Loucy (cell line): ENCODE results near the gene SLC5A11.

ENCODE experiments used
- H2AFZ ChIP-seq: fragments of 200-600 bp; sonication (generic); 2 replicates; pipeline ENCODE4 v1.6.0; 2016; ENCODE audit warnings: antibody characterized with exemption, mild to moderate bottlenecking, low read length, moderate library complexity
- H3F3A ChIP-seq: fragments of 200-600 bp; 2 replicates; pipeline ENCODE4 v1.6.0; 2016; ENCODE audit warnings: antibody characterized with exemption, low read depth, mild to moderate bottlenecking
- H3K27me3 ChIP-seq: fragments of 200-600 bp; sonication (generic); 2 replicates; pipeline ENCODE4 v1.6.1; 2014; ENCODE audit warnings: low read length, mild to moderate bottlenecking; ENCODE audit not compliant: insufficient read depth, poor library complexity, severe bottlenecking
- H3K36me3 ChIP-seq: fragments of 200-600 bp; sonication (generic); 2 replicates; pipeline ENCODE4 v1.6.1; 2016; ENCODE audit warnings: low read length; ENCODE audit not compliant: insufficient read depth
- H3K4me1 ChIP-seq: fragments of 200-600 bp; sonication (generic); 2 replicates; pipeline ENCODE4 v1.5.1; 2014; ENCODE audit warnings: low read length, mild to moderate bottlenecking; ENCODE audit not compliant: insufficient read depth, poor library complexity, severe bottlenecking
- H3K4me2 ChIP-seq: fragments of 200-600 bp; sonication (generic); 2 replicates; pipeline ENCODE4 v1.6.0; 2014; ENCODE audit warnings: antibody characterized with exemption, low read length, low read depth, mild to moderate bottlenecking; ENCODE audit not compliant: poor library complexity, severe bottlenecking
- H3K4me3 ChIP-seq: fragments of 200-600 bp; sonication (generic); 2 replicates; pipeline ENCODE4 v1.5.1; 2014; ENCODE audit warnings: low read length, mild to moderate bottlenecking, mixed read lengths; ENCODE audit not compliant: poor library complexity, severe bottlenecking
- H3K79me2 ChIP-seq: fragments of 200-600 bp; sonication (generic); 2 replicates; pipeline ENCODE4 v1.6.1; 2014; ENCODE audit warnings: low read length; ENCODE audit not compliant: insufficient read depth
- H3K9ac ChIP-seq: fragments of 200-600 bp; sonication (generic); 2 replicates; pipeline ENCODE4 v1.6.0; 2014; ENCODE audit warnings: mild to moderate bottlenecking, low read depth, low read length, moderate library complexity; ENCODE audit not compliant: poor library complexity, severe bottlenecking
- H3K9me2 ChIP-seq: fragments of 200-600 bp; sonication (generic); replicated peaks from 2 replicates; pipeline ENCODE4 v1.6.1; 2016; ENCODE audit warnings: low read depth, low read length, mixed read lengths
- H3K9me3 ChIP-seq: fragments of 200-600 bp; sonication (generic); 2 replicates; pipeline ENCODE4 v1.6.1; 2014; ENCODE audit warnings: mild to moderate bottlenecking, antibody characterized with exemption, low read length, low read depth; ENCODE audit not compliant: insufficient read depth
- H4K20me1 ChIP-seq: fragments of 200-600 bp; sonication (generic); 2 replicates; pipeline ENCODE4 v1.6.0; 2014; ENCODE audit warnings: antibody characterized with exemption, low read length, mild to moderate bottlenecking; ENCODE audit not compliant: insufficient read depth, poor library complexity, severe bottlenecking
- EZH2phosphoT487 ChIP-seq: fragments of 200-600 bp; IDR thresholded peaks from 2 replicates; pipeline ENCODE4 v1.6.1; 2018; ENCODE audit warnings: antibody characterized with exemption, mild to moderate bottlenecking, moderate library complexity, borderline replicate concordance
- TF ChIP-seq, protein P1 (sequence below): fragments of 200-600 bp; sonication (generic); conservative IDR thresholded peaks from 2 replicates; pipeline ENCODE4 v1.5.1; 2014; ENCODE audit warnings: mild to moderate bottlenecking, antibody characterized with exemption, low read length

Gene SLC5A11

DNA sequence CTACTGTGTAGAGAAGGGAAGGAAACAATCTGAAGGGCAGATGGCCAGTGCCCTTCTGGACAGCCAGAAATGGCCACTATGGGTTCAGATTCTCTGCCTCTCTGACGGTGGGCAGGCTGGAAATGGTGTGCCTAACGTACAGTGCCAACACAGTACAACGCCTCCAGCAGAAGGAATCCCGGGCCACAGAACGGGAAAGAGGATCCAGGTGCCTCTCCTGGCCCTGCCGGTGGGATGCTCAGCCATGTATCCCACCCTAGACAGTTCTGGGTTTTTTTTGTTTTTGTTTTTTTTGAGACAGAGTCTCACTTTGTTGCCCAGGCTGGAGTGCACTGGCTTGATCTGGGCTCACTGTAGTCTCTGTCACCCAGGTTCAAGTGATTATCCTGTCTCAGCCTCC lies 71.5 kb downstream of the SLC5A11 start:
- no peaks in the 10 kb centered on the region for H4K20me1 ChIP-seq
- H3K4me3 ChIP-seq: no peak overlapping the region
- H3F3A ChIP-seq: no peaks in the 10 kb centered on the region
- H3K9ac ChIP-seq: no peak overlapping the region
- H3K4me1 ChIP-seq: no peaks in the 10 kb centered on the region
- TF ChIP-seq EZH2phosphoT487: no peak
- TF ChIP-seq, protein P1, sequence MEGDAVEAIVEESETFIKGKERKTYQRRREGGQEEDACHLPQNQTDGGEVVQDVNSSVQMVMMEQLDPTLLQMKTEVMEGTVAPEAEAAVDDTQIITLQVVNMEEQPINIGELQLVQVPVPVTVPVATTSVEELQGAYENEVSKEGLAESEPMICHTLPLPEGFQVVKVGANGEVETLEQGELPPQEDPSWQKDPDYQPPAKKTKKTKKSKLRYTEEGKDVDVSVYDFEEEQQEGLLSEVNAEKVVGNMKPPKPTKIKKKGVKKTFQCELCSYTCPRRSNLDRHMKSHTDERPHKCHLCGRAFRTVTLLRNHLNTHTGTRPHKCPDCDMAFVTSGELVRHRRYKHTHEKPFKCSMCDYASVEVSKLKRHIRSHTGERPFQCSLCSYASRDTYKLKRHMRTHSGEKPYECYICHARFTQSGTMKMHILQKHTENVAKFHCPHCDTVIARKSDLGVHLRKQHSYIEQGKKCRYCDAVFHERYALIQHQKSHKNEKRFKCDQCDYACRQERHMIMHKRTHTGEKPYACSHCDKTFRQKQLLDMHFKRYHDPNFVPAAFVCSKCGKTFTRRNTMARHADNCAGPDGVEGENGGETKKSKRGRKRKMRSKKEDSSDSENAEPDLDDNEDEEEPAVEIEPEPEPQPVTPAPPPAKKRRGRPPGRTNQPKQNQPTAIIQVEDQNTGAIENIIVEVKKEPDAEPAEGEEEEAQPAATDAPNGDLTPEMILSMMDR: no peak
- H3K9me3 ChIP-seq: no peaks in the 10 kb centered on the region
- H2AFZ ChIP-seq: no peak overlapping the region
- no peaks in the 10 kb centered on the region for H3K9me2 ChIP-seq
- H3K27me3 ChIP-seq: no peaks in the 10 kb centered on the region
- peaks cover 9% of the 10 kb centered on the region; the same call in 1 of the 2 replicates for H3K36me3 ChIP-seq
- H3K79me2 ChIP-seq: no peaks in the 10 kb centered on the region
- H3K4me2 ChIP-seq: no peak overlapping the region

DNA sequence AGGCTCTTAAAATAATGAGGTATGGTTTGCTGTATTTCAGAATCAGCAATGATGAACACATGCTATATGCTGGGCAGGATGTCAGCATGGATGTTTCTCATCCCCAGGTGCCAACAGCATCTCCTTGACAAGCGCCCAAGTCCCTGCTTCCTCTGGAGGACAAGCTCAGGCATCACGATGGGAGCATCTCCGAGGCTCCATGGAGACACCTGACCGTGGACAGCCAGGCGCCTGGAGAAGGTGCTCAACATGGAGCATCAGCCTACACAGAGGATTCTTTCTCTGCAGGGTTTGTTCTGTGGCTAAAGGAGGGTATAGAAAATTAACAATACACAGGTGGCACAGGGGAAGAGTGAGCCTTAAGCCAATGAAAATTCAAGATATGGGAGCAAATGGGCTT lies 72.1 kb downstream of the SLC5A11 start:
- H3K9ac ChIP-seq: no peak overlapping the region
- no peaks in the 10 kb centered on the region for H3K4me1 ChIP-seq
- no peaks in the 10 kb centered on the region for H3K9me3 ChIP-seq
- no peak for TF ChIP-seq EZH2phosphoT487
- TF ChIP-seq, protein P1: no peak
- H3K79me2 ChIP-seq: no peaks in the 10 kb centered on the region
- H3K36me3 ChIP-seq: peaks cover 9% of the 10 kb centered on the region; the same call in 1 of the 2 replicates
- no peaks in the 10 kb centered on the region for H4K20me1 ChIP-seq
- H3K4me3 ChIP-seq: no peak overlapping the region
- no peak overlapping the region for H2AFZ ChIP-seq
- no peaks in the 10 kb centered on the region for H3K27me3 ChIP-seq
- H3K9me2 ChIP-seq: no peaks in the 10 kb centered on the region
- H3F3A ChIP-seq: no peaks in the 10 kb centered on the region
- H3K4me2 ChIP-seq: no peak overlapping the region

DNA sequence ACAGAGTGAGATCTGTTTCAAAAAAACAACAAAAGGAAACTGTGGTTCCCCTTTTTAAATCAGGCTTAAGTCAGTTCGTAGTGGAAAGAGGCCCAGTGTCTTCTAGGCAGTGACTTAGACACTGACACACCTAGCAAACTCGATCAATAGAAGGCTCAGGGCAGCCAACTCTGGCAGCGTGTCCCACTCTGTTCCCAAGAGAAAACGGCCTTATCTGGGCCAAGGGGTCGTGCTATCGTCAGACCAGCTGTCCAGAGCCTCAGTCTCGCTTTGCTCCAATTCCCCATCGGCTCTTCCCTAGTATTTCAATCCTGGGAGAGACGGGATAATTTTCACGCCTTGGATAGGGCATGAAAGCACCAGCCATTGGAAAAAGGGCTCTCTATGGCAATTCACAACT lies 72.9 kb downstream of the SLC5A11 start:
- Histone ChIP-seq H4K20me1 (no peaks in the 10 kb centered on the region), H3K4me2 (no peak overlapping the region), H3K36me3 (peaks cover 9% of the 10 kb centered on the region; the same call in 1 of the 2 replicates), H3K9ac (no peak overlapping the region), H3K9me2 (no peaks in the 10 kb centered on the region), H3K4me3 (no peak overlapping the region), H3K27me3 (no peaks in the 10 kb centered on the region), H3K4me1 (no peaks in the 10 kb centered on the region), H2AFZ (no peak overlapping the region), H3K9me3 (no peaks in the 10 kb centered on the region), H3F3A (no peaks in the 10 kb centered on the region), H3K79me2 (no peaks in the 10 kb centered on the region)
- TF ChIP-seq, protein P1: no peak
- TF ChIP-seq EZH2phosphoT487: no peak
